Parathyroid adenoma (tissue), 2 donors: ENCODE data around the gene CSNK1G3.

ENCODE experiments used
- H2AFZ ChIP-seq: fragments of 300-600 bp; sonication (generic); one replicate; pipeline ENCODE4 v1.7.0; 2017; ENCODE audit warnings: antibody characterized with exemption, mild to moderate bottlenecking
- H3K27ac ChIP-seq: fragments of 300-600 bp; sonication (generic); one replicate; pipeline ENCODE4 v1.7.0; 2017
- H3K27me3 ChIP-seq: fragments of 300-600 bp; sonication (generic); one replicate; pipeline ENCODE4 v1.7.0; 2017; ENCODE audit warnings: low read length; ENCODE audit not compliant: control insufficient read depth, insufficient read depth
- H3K36me3 ChIP-seq: fragments of 300-600 bp; sonication (generic); one replicate; pipeline ENCODE4 v1.7.0; 2017; ENCODE audit warnings: low read length; ENCODE audit not compliant: control insufficient read depth, insufficient read depth
- H3K4me1 ChIP-seq: fragments of 300-600 bp; sonication (generic); one replicate; pipeline ENCODE4 v1.7.0; 2017; ENCODE audit warnings: control low read depth
- H3K4me2 ChIP-seq: fragments of 300-600 bp; sonication (generic); one replicate; pipeline ENCODE4 v1.7.0; 2017; ENCODE audit warnings: low read length
- H3K4me3 ChIP-seq: fragments of 300-600 bp; sonication (generic); one replicate; pipeline ENCODE4 v1.7.0; 2017; ENCODE audit warnings: low read depth, low read length
- H3K79me2 ChIP-seq: fragments of 300-600 bp; sonication (generic); one replicate; pipeline ENCODE4 v1.7.0; 2017; ENCODE audit warnings: control low read depth
- H3K9ac ChIP-seq: fragments of 300-600 bp; sonication (generic); one replicate; pipeline ENCODE4 v1.7.0; 2017; ENCODE audit warnings: mild to moderate bottlenecking
- H3K9me3 ChIP-seq: fragments of 300-600 bp; sonication (generic); one replicate; pipeline ENCODE4 v1.7.0; 2017; ENCODE audit warnings: low read length; ENCODE audit not compliant: control insufficient read depth
- TF ChIP-seq, protein P1 (sequence below): fragments of 300-600 bp; sonication (generic); IDR thresholded peaks from one replicate; pipeline ENCODE4 v1.7.0; 2017; ENCODE audit warnings: antibody characterized with exemption, mild to moderate bottlenecking
- donor health status: primary hyperparathyroidism.

The CSNK1G3 gene

DNA sequence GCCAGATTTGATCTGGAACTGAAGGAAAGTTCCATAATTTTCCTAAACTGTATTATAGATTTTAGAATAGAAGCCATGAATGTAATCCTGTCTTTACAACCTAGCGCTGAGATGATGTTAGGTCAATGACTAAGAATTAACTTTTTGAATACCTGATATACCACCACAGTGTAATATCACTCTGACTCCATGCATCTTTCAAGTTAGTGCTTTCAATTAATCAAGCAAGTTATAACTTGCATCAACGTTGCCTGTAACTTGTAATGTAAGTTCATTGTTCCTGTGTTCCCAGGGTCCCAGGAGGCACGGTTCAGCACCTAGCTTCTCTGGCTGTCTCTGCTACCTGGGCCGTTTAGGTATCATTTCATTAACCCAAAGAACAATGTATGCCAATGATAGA, 139.3 kb downstream of the CSNK1G3 start:
- no peaks in the 10 kb centered on the region for H3K4me1 ChIP-seq
- H3K4me2 ChIP-seq: no peak overlapping the region
- no peak overlapping the region for H3K4me3 ChIP-seq
- no peaks in the 10 kb centered on the region for H3K27me3 ChIP-seq
- no peaks in the 10 kb centered on the region for H3K79me2 ChIP-seq
- no peaks in the 10 kb centered on the region for H3K9me3 ChIP-seq
- H3K9ac ChIP-seq: no peak overlapping the region
- H3K36me3 ChIP-seq: no peaks in the 10 kb centered on the region
- TF ChIP-seq, protein P1, sequence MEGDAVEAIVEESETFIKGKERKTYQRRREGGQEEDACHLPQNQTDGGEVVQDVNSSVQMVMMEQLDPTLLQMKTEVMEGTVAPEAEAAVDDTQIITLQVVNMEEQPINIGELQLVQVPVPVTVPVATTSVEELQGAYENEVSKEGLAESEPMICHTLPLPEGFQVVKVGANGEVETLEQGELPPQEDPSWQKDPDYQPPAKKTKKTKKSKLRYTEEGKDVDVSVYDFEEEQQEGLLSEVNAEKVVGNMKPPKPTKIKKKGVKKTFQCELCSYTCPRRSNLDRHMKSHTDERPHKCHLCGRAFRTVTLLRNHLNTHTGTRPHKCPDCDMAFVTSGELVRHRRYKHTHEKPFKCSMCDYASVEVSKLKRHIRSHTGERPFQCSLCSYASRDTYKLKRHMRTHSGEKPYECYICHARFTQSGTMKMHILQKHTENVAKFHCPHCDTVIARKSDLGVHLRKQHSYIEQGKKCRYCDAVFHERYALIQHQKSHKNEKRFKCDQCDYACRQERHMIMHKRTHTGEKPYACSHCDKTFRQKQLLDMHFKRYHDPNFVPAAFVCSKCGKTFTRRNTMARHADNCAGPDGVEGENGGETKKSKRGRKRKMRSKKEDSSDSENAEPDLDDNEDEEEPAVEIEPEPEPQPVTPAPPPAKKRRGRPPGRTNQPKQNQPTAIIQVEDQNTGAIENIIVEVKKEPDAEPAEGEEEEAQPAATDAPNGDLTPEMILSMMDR: no peak
- no peak overlapping the region for H2AFZ ChIP-seq
- no peak overlapping the region for H3K27ac ChIP-seq

DNA sequence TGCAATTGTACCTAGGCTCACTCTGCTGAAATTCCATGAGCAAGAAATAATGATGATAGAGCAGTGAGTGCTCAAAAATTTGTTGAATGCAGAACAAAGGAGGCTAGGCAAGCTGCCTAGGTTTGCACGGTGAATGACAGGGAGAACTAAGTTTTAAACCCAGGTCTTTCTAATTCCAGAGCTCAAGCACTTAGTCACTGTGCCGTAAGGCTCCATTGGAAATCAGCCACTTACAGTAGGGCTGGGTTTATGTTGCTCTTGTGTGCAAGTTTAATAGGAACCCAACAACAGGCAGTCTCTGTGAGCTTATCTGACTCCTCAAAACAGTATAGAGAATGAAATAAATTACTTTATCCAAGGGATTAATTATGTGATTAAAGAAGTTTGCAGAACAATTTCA, 147.0 kb downstream of the CSNK1G3 start:
- Histone ChIP-seq H3K9me3 (no peaks in the 10 kb centered on the region), H2AFZ (no peak overlapping the region), H3K79me2 (no peaks in the 10 kb centered on the region), H3K27ac (no peak overlapping the region), H3K4me2 (no peak overlapping the region), H3K4me3 (no peak overlapping the region), H3K4me1 (no peaks in the 10 kb centered on the region), H3K36me3 (no peaks in the 10 kb centered on the region), H3K9ac (no peak overlapping the region), H3K27me3 (no peaks in the 10 kb centered on the region)
- TF ChIP-seq, protein P1: no peak

DNA sequence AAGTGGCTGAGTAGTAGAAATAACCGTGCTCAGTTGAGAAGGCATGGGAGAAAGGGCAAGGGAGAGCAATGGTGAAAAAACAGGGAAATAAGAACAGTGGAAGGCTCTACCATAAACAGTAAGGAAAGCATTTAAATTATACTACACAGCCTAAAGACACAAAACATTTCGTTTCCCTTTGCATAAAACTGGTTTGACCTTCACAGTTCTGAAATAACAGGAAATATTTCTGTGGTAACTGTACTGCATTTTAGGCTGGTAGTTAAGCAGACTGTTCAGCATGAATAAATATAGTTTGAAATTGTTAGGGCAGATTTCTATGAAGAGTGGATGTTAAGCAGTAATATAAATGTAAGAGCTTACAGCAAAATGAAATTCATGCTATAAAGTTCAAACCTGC, 147.5 kb downstream of the CSNK1G3 start:
- Histone ChIP-seq H3K27me3 (no peaks in the 10 kb centered on the region), H3K4me3 (no peak overlapping the region), H3K4me2 (no peak overlapping the region), H2AFZ (no peak overlapping the region), H3K36me3 (no peaks in the 10 kb centered on the region), H3K9ac (no peak overlapping the region), H3K9me3 (no peaks in the 10 kb centered on the region), H3K79me2 (no peaks in the 10 kb centered on the region), H3K4me1 (no peaks in the 10 kb centered on the region), H3K27ac (no peak overlapping the region)
- TF ChIP-seq, protein P1: no peak

- H3K27me3 ChIP-seq: no peaks in the 10 kb centered on the region
- no peaks in the 10 kb centered on the region for H3K36me3 ChIP-seq
- H3K27ac ChIP-seq: no peak overlapping the region
- TF ChIP-seq, protein P1: no peak
- no peak overlapping the region for H3K4me2 ChIP-seq
- H3K4me1 ChIP-seq: no peaks in the 10 kb centered on the region
- no peak overlapping the region for H2AFZ ChIP-seq
- no peak overlapping the region for H3K4me3 ChIP-seq
- H3K9ac ChIP-seq: no peak overlapping the region
- no peaks in the 10 kb centered on the region for H3K9me3 ChIP-seq
- H3K79me2 ChIP-seq: no peaks in the 10 kb centered on the region
Measured at GRCh38 chr5:123664961-123665360, 153.0 kb downstream of the CSNK1G3 start.

- Histone ChIP-seq H3K9ac (no peak overlapping the region), H3K9me3 (no peaks in the 10 kb centered on the region), H3K4me3 (no peak overlapping the region), H2AFZ (no peak overlapping the region), H3K4me1 (no peaks in the 10 kb centered on the region), H3K27ac (no peak overlapping the region), H3K4me2 (no peak overlapping the region), H3K79me2 (no peaks in the 10 kb centered on the region), H3K27me3 (no peaks in the 10 kb centered on the region), H3K36me3 (no peaks in the 10 kb centered on the region)
- TF ChIP-seq, protein P1: no peak
Measured at GRCh38 chr5:123665822-123666371, 153.9 kb downstream of the CSNK1G3 start.
